Psoas muscle (tissue), 8 donors: ENCODE results near the gene ELF3. TPM values are rescaled to one million over a fixed set of nuclear protein-coding genes. Genes with fewer than 3 reads are reported as not detected.
"Not testable (repeated sequence)": the region's sequence is repeated elsewhere in the genome, so short reads cannot be mapped to it uniquely, and the experiment has no call there.

Experiments
- ATAC-seq, 4 donors: fragments of 200-7000 bp; cut with Tn5 transposase; one replicate each; pipeline ENCODE4 v1.9.1; 2020; ENCODE audit warnings: moderate library complexity in 3 of 4, mild to moderate bottlenecking in 2 of 4
- DNase-seq, 2 donors: peaks; one replicate each; pipeline ENCODE4 v3.0.0-alpha.2; 2020
- H3K27ac ChIP-seq: fragments of 200-600 bp; one replicate; pipeline ENCODE4 v1.8.0; 2022
- H3K27me3 ChIP-seq, 3 donors: fragments of 200-600 bp in 1 of 3; one replicate each; pipeline versions ENCODE4 v1.6.1 to v1.8.0; 2013 to 2022; ENCODE audit warnings: low read length in 2 of 3, mild to moderate bottlenecking in 2 of 3, moderate library complexity in 1 of 3; ENCODE audit not compliant: insufficient read depth in 3 of 3
- H3K36me3 ChIP-seq, 2 donors: fragments of 200-600 bp in 1 of 2; one replicate each; pipeline versions ENCODE4 v1.6.1 to v1.8.0; 2013 to 2022; ENCODE audit warnings: low read depth in 1 of 2, mild to moderate bottlenecking in 1 of 2, moderate library complexity in 1 of 2; ENCODE audit not compliant: insufficient read depth in 1 of 2
- H3K4me1 ChIP-seq: fragments of 200-600 bp; one replicate; pipeline ENCODE4 v1.8.0; 2022
- H3K4me3 ChIP-seq: fragments of 200-600 bp; one replicate; pipeline ENCODE4 v1.8.0; 2022; ENCODE audit warnings: mild to moderate bottlenecking
- H3K9me3 ChIP-seq: fragments of 200-600 bp; one replicate; pipeline ENCODE4 v1.8.0; 2022
- CTCF ChIP-seq: fragments of 200-600 bp; IDR thresholded peaks from one replicate; pipeline ENCODE4 v1.8.0; 2022; ENCODE audit warnings: antibody characterized with exemption
- WGBS, 3 donors: extraction: QIAGEN DNeasy Blood & Tissue Kit; methylation state at CpG; one replicate each; pipeline versions ENCODE4 v1.1.6 to v1.1.7; 2013; 5-methylcytosine and 5-hydroxymethylcytosine counted together
- intact Hi-C, 2 donors: fragments of 100-400 bp; cut with DNase I; formaldehyde crosslinking; loops; one replicate each; pipeline versions ENCODE4 v1.11.0 to v1.14.2; 2022
- polyA plus RNA-seq, 3 donors: library from polyadenylated mRNA; stranded (reverse); fragments of 200-250 nt; gene quantifications; one replicate each; pipeline ENCODE4 v1.2.3, GENCODE V29; 2013
- total RNA-seq, 4 donors: library from RNA; stranded (reverse); fragmentation: NEBNext Ultra II Directional in 2 of 4; extraction: Animal tissue kit (Norgen Biotek cat#: 25700) in 2 of 4; gene quantifications; one replicate each; pipeline versions ENCODE4 v1.2.1 to v1.2.4, GENCODE V29; 2021 to 2023
- donor health status: healthy with polysubstance abuse.
- donor health status: DM: no; HTN: no; CAD: no; lungs with moderate emphysema.
- donor health status: Bipolar disorder and iron deficiency.
- donor health status: healthy.
- donor health status: DM: yes; HTN: yes; CAD: no.
- donor health status: DM: no; HTN: no; CAD: no.
- donor health status: DM: no; HTN: no; CAD: no.
- donor health status: DM: yes; HTN: yes; CAD: no.

Gene ELF3
- total and polyA plus RNA-seq, 7 donors: 0.21 to 1.4 (median 0.42) TPM

- no peak overlapping the region for H3K4me3 ChIP-seq
- intact Hi-C loops: no loop called here
- ATAC-seq (peak in 1 of 4 donors; percentile 17), DNase-seq (no peak)
- TF ChIP-seq CTCF: no peak
- H3K36me3 ChIP-seq: no peaks in the 10 kb centered on the region
- H3K27me3 ChIP-seq: no peaks in the 10 kb centered on the region
- no peaks in the 10 kb centered on the region for H3K9me3 ChIP-seq
- 63 to 66% (median 65%) methylated on average over 18 to 19 of the region's 19 CpGs for WGBS, 3 donors
- H3K27ac ChIP-seq: no peak overlapping the region
- H3K4me1 ChIP-seq: no peaks in the 10 kb centered on the region
Observed at GRCh38 chr1:202018468-202019234, 8.3 kb downstream of the ELF3 start.

GRCh38 chr1:202019235-202019558 is 8.8 kb downstream of the ELF3 start:
- H3K9me3 ChIP-seq, H3K27ac ChIP-seq, intact Hi-C loops, H3K27me3 ChIP-seq, H3K36me3 ChIP-seq, H3K4me1 ChIP-seq, H3K4me3 ChIP-seq, DNase-seq, ATAC-seq: not testable (repeated sequence)
- 85 to 92% (median 88%) methylated on average over 8 of the region's 8 CpGs for WGBS, 3 donors

- Histone ChIP-seq H3K36me3 (no peaks in the 10 kb centered on the region), H3K9me3 (no peaks in the 10 kb centered on the region), H3K27me3 (peaks cover 0 to 4% (median 0%) of the 10 kb centered on the region in 3 donors), H3K4me3 (no peak overlapping the region), H3K4me1 (no peaks in the 10 kb centered on the region), H3K27ac (no peak overlapping the region)
- intact Hi-C loops: no loop called here
- WGBS, 3 donors: 22 to 30% (median 30%) methylated on average over 6 of the region's 6 CpGs
- ATAC-seq (no peak), DNase-seq (no peak)
- TF ChIP-seq CTCF: no peak
Observed at GRCh38 chr1:202023001-202023433, 12.6 kb downstream of the ELF3 start.

GRCh38 chr1:202029171-202029665 is 18.8 kb downstream of the ELF3 start:
- 82 to 89% (median 83%) methylated on average over 5 of the region's 5 CpGs for WGBS, 3 donors

More at GRCh38 chr1:202029171-202029665, 18.8 kb downstream of the ELF3 start:
- ATAC-seq (no peak), DNase-seq (no peak)
- H3K4me3 ChIP-seq: no peak overlapping the region
- H3K9me3 ChIP-seq: no peaks in the 10 kb centered on the region
- no peak for TF ChIP-seq CTCF
- peaks cover 0 to under 1% (median 0%) of the 10 kb centered on the region in 3 donors for H3K27me3 ChIP-seq
- intact Hi-C loops: no loop called here
- no peaks in the 10 kb centered on the region for H3K4me1 ChIP-seq
- no peak overlapping the region for H3K27ac ChIP-seq
- no peaks in the 10 kb centered on the region for H3K36me3 ChIP-seq
